ENCODE measurements around the gene HSF5. TPM values are rescaled to one million over a fixed set of nuclear protein-coding genes. Genes with fewer than 3 reads are reported as not detected.
"Not testable (repeated sequence)": the region's sequence is repeated elsewhere in the genome, so short reads cannot be mapped to it uniquely, and the experiment has no call there.

The HSF5 gene
- total RNA-seq, 1 experiment from 2014 or later: 0.07 TPM

GRCh38 chr17:58488428-58488890 lies 251 bp upstream of the HSF5 start:
- BruUV-seq (replicated peaks): no TSS peak
- Mint-ChIP-seq H3K9me3 (ENCODE audit: low read depth, unreplicated experiment) (no peaks in the 10 kb centered on the region), H3K4me1 (ENCODE audit: low read depth, unreplicated experiment) (no peaks in the 10 kb centered on the region), H3K27me3 (ENCODE audit: unreplicated experiment) (no peaks in the 10 kb centered on the region), H3K4me3 (ENCODE audit: low read depth, unreplicated experiment) (no peak overlapping the region), H3K36me3 (ENCODE audit: insufficient read depth, unreplicated experiment) (peaks cover 9% of the 10 kb centered on the region), H3K27ac (ENCODE audit: unreplicated experiment) (no peak overlapping the region)
- no peak for DNase-seq
- intact Hi-C loops (cut with micrococcal nuclease; ENCODE audit: unreplicated experiment): no loop called here
- CTCF ChIA-PET: no interaction called here
- no peak for TF ChIP-seq CTCF (IDR thresholded peaks at IDR 0.05; ENCODE audit: unreplicated experiment)

- Mint-ChIP-seq H3K36me3 (ENCODE audit: insufficient read depth, unreplicated experiment) (no peaks in the 10 kb centered on the region), H3K27me3 (ENCODE audit: unreplicated experiment) (no peaks in the 10 kb centered on the region), H3K4me1 (ENCODE audit: low read depth, unreplicated experiment) (no peaks in the 10 kb centered on the region), H3K9me3 (ENCODE audit: low read depth, unreplicated experiment) (no peaks in the 10 kb centered on the region), H3K27ac (ENCODE audit: unreplicated experiment) (no peak overlapping the region), H3K4me3 (ENCODE audit: low read depth, unreplicated experiment) (no peak overlapping the region)
- no TSS peak for BruUV-seq (replicated peaks)
- no peak for TF ChIP-seq CTCF (IDR thresholded peaks at IDR 0.05; ENCODE audit: unreplicated experiment)
- DNase-seq: no peak
- CTCF ChIA-PET: no interaction called here
- intact Hi-C loops (cut with micrococcal nuclease; ENCODE audit: unreplicated experiment): no loop called here
Observed at GRCh38 chr17:58484600-58484999, 3.6 kb downstream of the HSF5 start.

GRCh38 chr17:58481798-58482197 lies 6.4 kb downstream of the HSF5 start:
- BruUV-seq (replicated peaks); H3K9me3 Mint-ChIP-seq (ENCODE audit: low read depth, unreplicated experiment); H3K4me3 Mint-ChIP-seq (ENCODE audit: low read depth, unreplicated experiment); H3K27ac Mint-ChIP-seq (ENCODE audit: unreplicated experiment); H3K4me1 Mint-ChIP-seq (ENCODE audit: low read depth, unreplicated experiment); H3K27me3 Mint-ChIP-seq (ENCODE audit: unreplicated experiment); H3K36me3 Mint-ChIP-seq (ENCODE audit: insufficient read depth, unreplicated experiment); DNase-seq; intact Hi-C loops (cut with micrococcal nuclease; ENCODE audit: unreplicated experiment); CTCF ChIA-PET: not testable (repeated sequence)

- Mint-ChIP-seq H3K36me3 (ENCODE audit: insufficient read depth, unreplicated experiment) (no peaks in the 10 kb centered on the region), H3K27ac (ENCODE audit: unreplicated experiment) (no peak overlapping the region), H3K4me1 (ENCODE audit: low read depth, unreplicated experiment) (no peaks in the 10 kb centered on the region), H3K4me3 (ENCODE audit: low read depth, unreplicated experiment) (no peak overlapping the region), H3K9me3 (ENCODE audit: low read depth, unreplicated experiment) (no peaks in the 10 kb centered on the region), H3K27me3 (ENCODE audit: unreplicated experiment) (no peaks in the 10 kb centered on the region)
- CTCF ChIA-PET: no interaction called here
- TF ChIP-seq CTCF (IDR thresholded peaks at IDR 0.05; ENCODE audit: unreplicated experiment): no peak
- intact Hi-C loops (cut with micrococcal nuclease; ENCODE audit: unreplicated experiment): no loop called here
- BruUV-seq (replicated peaks): no TSS peak
- DNase-seq: no peak
Observed at GRCh38 chr17:58480090-58480489, 8.1 kb downstream of the HSF5 start.

GRCh38 chr17:58476812-58477211 lies 11.4 kb downstream of the HSF5 start:
- no peak overlapping the region for H3K27ac Mint-ChIP-seq (ENCODE audit: unreplicated experiment)
- H3K27me3 Mint-ChIP-seq (ENCODE audit: unreplicated experiment): no peaks in the 10 kb centered on the region
- CTCF ChIA-PET: interaction anchor here (0.6 kb wide), 1 partner anchor 13 kb away, joined by 3 read pairs; no protein-coding TSS in a partner anchor
- H3K4me3 Mint-ChIP-seq (ENCODE audit: low read depth, unreplicated experiment): no peak overlapping the region
- BruUV-seq (replicated peaks): no TSS peak
- no peaks in the 10 kb centered on the region for H3K4me1 Mint-ChIP-seq (ENCODE audit: low read depth, unreplicated experiment)
- DNase-seq: no peak
- H3K36me3 Mint-ChIP-seq (ENCODE audit: insufficient read depth, unreplicated experiment): no peaks in the 10 kb centered on the region
- no peaks in the 10 kb centered on the region for H3K9me3 Mint-ChIP-seq (ENCODE audit: low read depth, unreplicated experiment)
- intact Hi-C loops (cut with micrococcal nuclease; ENCODE audit: unreplicated experiment): no loop called here
- TF ChIP-seq CTCF (IDR thresholded peaks at IDR 0.05; ENCODE audit: unreplicated experiment): no peak

All from Calu3 (cell line).